ENCODE results near the gene SCAMP2. TPM values are rescaled to one million over a fixed set of nuclear protein-coding genes. Genes with fewer than 3 reads are reported as not detected.

The SCAMP2 gene
- total RNA-seq, 4 donors from 2014 or later, result 46.3 to 122 (median 74.3) TPM

- Histone ChIP-seq H3K9me3 (no peaks in the 10 kb centered on the region), H3K27me3 (no peaks in the 10 kb centered on the region), H3K4me1 (peaks cover 37 to 48% of the 10 kb centered on the region in 2 donors), H3K4me3 (no peak overlapping the region), H3K36me3 (peaks cover 0 to 28% of the 10 kb centered on the region in 2 donors), H3K27ac (peak overlapping the region; percentile 70 to 74 (median 72))
- TF ChIP-seq, protein P1, sequence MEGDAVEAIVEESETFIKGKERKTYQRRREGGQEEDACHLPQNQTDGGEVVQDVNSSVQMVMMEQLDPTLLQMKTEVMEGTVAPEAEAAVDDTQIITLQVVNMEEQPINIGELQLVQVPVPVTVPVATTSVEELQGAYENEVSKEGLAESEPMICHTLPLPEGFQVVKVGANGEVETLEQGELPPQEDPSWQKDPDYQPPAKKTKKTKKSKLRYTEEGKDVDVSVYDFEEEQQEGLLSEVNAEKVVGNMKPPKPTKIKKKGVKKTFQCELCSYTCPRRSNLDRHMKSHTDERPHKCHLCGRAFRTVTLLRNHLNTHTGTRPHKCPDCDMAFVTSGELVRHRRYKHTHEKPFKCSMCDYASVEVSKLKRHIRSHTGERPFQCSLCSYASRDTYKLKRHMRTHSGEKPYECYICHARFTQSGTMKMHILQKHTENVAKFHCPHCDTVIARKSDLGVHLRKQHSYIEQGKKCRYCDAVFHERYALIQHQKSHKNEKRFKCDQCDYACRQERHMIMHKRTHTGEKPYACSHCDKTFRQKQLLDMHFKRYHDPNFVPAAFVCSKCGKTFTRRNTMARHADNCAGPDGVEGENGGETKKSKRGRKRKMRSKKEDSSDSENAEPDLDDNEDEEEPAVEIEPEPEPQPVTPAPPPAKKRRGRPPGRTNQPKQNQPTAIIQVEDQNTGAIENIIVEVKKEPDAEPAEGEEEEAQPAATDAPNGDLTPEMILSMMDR (IDR thresholded peaks at IDR 0.05 in 4 of 5, conservative IDR thresholded peaks at IDR 0.05 in 1 of 5), result no peak
- TF ChIP-seq POLR2A (IDR thresholded peaks at IDR 0.05), result no peak
- ATAC-seq (no peak), DNase-seq (no peak)
- in situ Hi-C loops (cut with MboI; ENCODE audit: low sequenced_read_pairs in 4 of 4), result no loop called here
- intact Hi-C loops (cut with DNase I; ENCODE audit: low total_unique reads), result no loop called here
These were observed 16.6 kb downstream of the SCAMP2 start for GRCh38 chr15:74856537-74856936.

- TF ChIP-seq POLR2A (IDR thresholded peaks at IDR 0.05), result no peak
- TF ChIP-seq, protein P1 (IDR thresholded peaks at IDR 0.05 in 4 of 5, conservative IDR thresholded peaks at IDR 0.05 in 1 of 5), result no peak
- in situ Hi-C loops (cut with MboI; ENCODE audit: low sequenced_read_pairs in 4 of 4) (no loop called here), intact Hi-C loops (cut with DNase I; ENCODE audit: low total_unique reads) (no loop called here)
- Histone ChIP-seq H3K27me3 (no peaks in the 10 kb centered on the region), H3K36me3 (peaks cover 0 to 35% of the 10 kb centered on the region in 2 donors), H3K4me3 (no peak overlapping the region), H3K27ac (peak overlapping the region; percentile 70 to 74 (median 72)), H3K4me1 (peaks cover 37 to 48% of the 10 kb centered on the region in 2 donors), H3K9me3 (no peaks in the 10 kb centered on the region)
- DNase-seq, result peak; percentile 48 to 68
- ATAC-seq, result peak; percentile 69 to 71
These were observed 17.3 kb downstream of the SCAMP2 start for GRCh38 chr15:74855857-74856256.

DNA sequence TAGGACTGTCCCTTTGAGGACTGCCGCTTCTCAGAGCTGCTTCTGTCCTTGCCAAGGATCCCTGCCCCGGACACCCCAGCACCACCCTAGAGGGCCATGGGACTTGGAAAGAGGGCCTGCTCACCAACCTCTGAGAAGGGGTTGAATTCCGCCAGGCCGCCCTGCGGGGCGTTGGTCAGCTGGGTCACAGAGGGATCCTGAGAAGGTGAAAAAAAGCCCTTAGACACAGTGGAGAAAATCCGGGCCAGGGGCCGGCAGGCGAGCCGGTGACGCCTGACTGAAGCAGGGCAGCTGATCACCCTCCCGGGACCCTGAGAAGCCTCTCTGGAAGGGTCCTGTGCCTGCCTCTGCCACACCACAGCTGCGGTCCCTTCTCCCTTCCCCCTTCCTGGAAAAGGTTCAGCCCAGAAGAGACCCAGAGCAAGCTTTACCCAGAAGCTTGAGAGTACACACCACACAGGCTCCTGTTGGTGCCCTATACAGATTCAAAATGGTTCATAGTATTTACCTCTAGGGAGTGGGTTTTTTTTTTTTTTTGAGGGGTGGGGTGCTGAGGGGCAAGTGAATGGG is 18.6 kb downstream of the SCAMP2 start:
- no peak overlapping the region for H3K4me3 ChIP-seq
- peaks cover 30 to 38% of the 10 kb centered on the region in 2 donors for H3K4me1 ChIP-seq
- H3K9me3 ChIP-seq, result no peaks in the 10 kb centered on the region
- intact Hi-C loops (cut with DNase I; ENCODE audit: low total_unique reads), result no loop called here
- in situ Hi-C loops (cut with MboI; ENCODE audit: low sequenced_read_pairs in 4 of 4), result no loop called here
- TF ChIP-seq, protein P1 (IDR thresholded peaks at IDR 0.05 in 4 of 5, conservative IDR thresholded peaks at IDR 0.05 in 1 of 5), result no peak
- no peak for TF ChIP-seq POLR2A (IDR thresholded peaks at IDR 0.05)
- no peak for ATAC-seq
- DNase-seq, result no peak
- H3K36me3 ChIP-seq, result peaks cover 0 to 48% of the 10 kb centered on the region in 2 donors
- no peaks in the 10 kb centered on the region for H3K27me3 ChIP-seq
- H3K27ac ChIP-seq, result peak overlapping the region in 1 of 4 donors; percentile 72

GRCh38 chr15:74851960-74852359 is 21.2 kb downstream of the SCAMP2 start:
- no peak for DNase-seq
- H3K4me1 ChIP-seq, result peaks cover 22 to 25% of the 10 kb centered on the region in 2 donors
- no peak overlapping the region for H3K27ac ChIP-seq

More at GRCh38 chr15:74851960-74852359, 21.2 kb downstream of the SCAMP2 start:
- in situ Hi-C loops (cut with MboI; ENCODE audit: low sequenced_read_pairs in 4 of 4) (no loop called here), intact Hi-C loops (cut with DNase I; ENCODE audit: low total_unique reads) (no loop called here)
- Histone ChIP-seq H3K27me3 (no peaks in the 10 kb centered on the region), H3K9me3 (no peaks in the 10 kb centered on the region), H3K36me3 (peaks cover 0 to 65% of the 10 kb centered on the region in 2 donors), H3K4me3 (no peak overlapping the region)
- TF ChIP-seq POLR2A (IDR thresholded peaks at IDR 0.05), result no peak
- TF ChIP-seq, protein P1 (IDR thresholded peaks at IDR 0.05 in 4 of 5, conservative IDR thresholded peaks at IDR 0.05 in 1 of 5), result no peak
- no peak for ATAC-seq

Data from gastrocnemius medialis (tissue), 4 donors.